ENCODE measurements around the gene PCAT7.
"Not testable (repeated sequence)": the region's sequence is repeated elsewhere in the genome, so short reads cannot be mapped to it uniquely, and the experiment has no call there.

The PCAT7 gene

GRCh38 chr9:94533601-94534000 is 21.3 kb upstream of the PCAT7 start:
- H3K4ac ChIP-seq (ENCODE audit: low read depth, low read length), result no peak overlapping the region
- H3K9me3 ChIP-seq (ENCODE audit: insufficient read depth, low read depth, low read length), result no peaks in the 10 kb centered on the region
- no peak overlapping the region for H2BK120ac ChIP-seq (ENCODE audit: insufficient read depth, low read length, poor library complexity)
- H3K4me2 ChIP-seq (ENCODE audit: low read length), result no peak overlapping the region
- no peak overlapping the region for H4K8ac ChIP-seq (ENCODE audit: low read depth, low read length)
- no peak overlapping the region for H2BK12ac ChIP-seq (ENCODE audit: low read length)
- H4K91ac ChIP-seq (ENCODE audit: low read depth, low read length), result no peak overlapping the region
- H2AFZ ChIP-seq (ENCODE audit: insufficient read depth, low read length, poor library complexity), result no peak overlapping the region
- no peak overlapping the region for H3K27ac ChIP-seq (ENCODE audit: low read depth, low read length)
- no peak for DNase-seq
- H2AK5ac ChIP-seq (ENCODE audit: low read length), result no peak overlapping the region
- H3K18ac ChIP-seq (ENCODE audit: low read length), result no peak overlapping the region
- no peaks in the 10 kb centered on the region for H3K27me3 ChIP-seq (ENCODE audit: insufficient read depth, low read length)
- no peak overlapping the region for H3K9ac ChIP-seq (ENCODE audit: low read length)
- no peak overlapping the region for H2BK5ac ChIP-seq (ENCODE audit: low read depth, low read length, poor library complexity)
- no peaks in the 10 kb centered on the region for H3K36me3 ChIP-seq (ENCODE audit: control insufficient read depth in 1 of 2, insufficient read depth in 2 of 2, low read length in 2 of 2)
- no peaks in the 10 kb centered on the region for H3K4me1 ChIP-seq (ENCODE audit: control insufficient read depth in 1 of 2, insufficient read depth in 2 of 2, low read length in 2 of 2)
- no peaks in the 10 kb centered on the region for H3K79me1 ChIP-seq (ENCODE audit: low read length)
- no peaks in the 10 kb centered on the region for H3K79me2 ChIP-seq (ENCODE audit: control insufficient read depth, insufficient read depth, low read length, poor library complexity)
- WGBS (ENCODE audit: extremely low coverage, insufficient coverage, insufficient read length), result no CpG with 5 or more reads among the region's 10 CpGs
- H3K23ac ChIP-seq (ENCODE audit: low read length), result no peak overlapping the region
- H4K12ac ChIP-seq (ENCODE audit: low read depth, low read length), result no peak overlapping the region
- no peak overlapping the region for H3K4me3 ChIP-seq (ENCODE audit: low read depth, low read length)
- H3K14ac ChIP-seq (ENCODE audit: low read length), result no peak overlapping the region

GRCh38 chr9:94534901-94535300 is 20.0 kb upstream of the PCAT7 start:
- H3K79me2 ChIP-seq (ENCODE audit: control insufficient read depth, insufficient read depth, low read length, poor library complexity), result no peaks in the 10 kb centered on the region
- H3K4me1 ChIP-seq (ENCODE audit: control insufficient read depth in 1 of 2, insufficient read depth in 2 of 2, low read length in 2 of 2), result no peaks in the 10 kb centered on the region
- H3K79me1 ChIP-seq (ENCODE audit: low read length), result no peaks in the 10 kb centered on the region
- no peak overlapping the region for H2BK12ac ChIP-seq (ENCODE audit: low read length)
- no peaks in the 10 kb centered on the region for H3K27me3 ChIP-seq (ENCODE audit: insufficient read depth, low read length)
- H3K14ac ChIP-seq (ENCODE audit: low read length), result no peak overlapping the region
- no peak overlapping the region for H3K23ac ChIP-seq (ENCODE audit: low read length)
- H2AK5ac ChIP-seq (ENCODE audit: low read length), result no peak overlapping the region
- no peak overlapping the region for H4K91ac ChIP-seq (ENCODE audit: low read depth, low read length)
- H3K4me3 ChIP-seq (ENCODE audit: low read depth, low read length), result no peak overlapping the region
- H3K9ac ChIP-seq (ENCODE audit: low read length), result no peak overlapping the region
- H2AFZ ChIP-seq (ENCODE audit: insufficient read depth, low read length, poor library complexity), result no peak overlapping the region
- no peak overlapping the region for H3K18ac ChIP-seq (ENCODE audit: low read length)
- H4K8ac ChIP-seq (ENCODE audit: low read depth, low read length), result no peak overlapping the region
- H3K4me2 ChIP-seq (ENCODE audit: low read length), result no peak overlapping the region
- DNase-seq, result no peak
- no peak overlapping the region for H3K4ac ChIP-seq (ENCODE audit: low read depth, low read length)
- no peak overlapping the region for H2BK5ac ChIP-seq (ENCODE audit: low read depth, low read length, poor library complexity)
- H3K36me3 ChIP-seq (ENCODE audit: control insufficient read depth in 1 of 2, insufficient read depth in 2 of 2, low read length in 2 of 2), result no peaks in the 10 kb centered on the region
- H3K9me3 ChIP-seq (ENCODE audit: insufficient read depth, low read depth, low read length), result no peaks in the 10 kb centered on the region
- no peak overlapping the region for H2BK120ac ChIP-seq (ENCODE audit: insufficient read depth, low read length, poor library complexity)
- H4K12ac ChIP-seq (ENCODE audit: low read depth, low read length), result no peak overlapping the region
- no peak overlapping the region for H3K27ac ChIP-seq (ENCODE audit: low read depth, low read length)
- no CpG with 5 or more reads among the region's 4 CpGs for WGBS (ENCODE audit: extremely low coverage, insufficient coverage, insufficient read length)

GRCh38 chr9:94538908-94539307 is 16.0 kb upstream of the PCAT7 start:
- Histone ChIP-seq H3K27ac (ENCODE audit: low read depth, low read length) (no peak overlapping the region), H4K12ac (ENCODE audit: low read depth, low read length) (no peak overlapping the region), H3K23ac (ENCODE audit: low read length) (no peak overlapping the region), H4K91ac (ENCODE audit: low read depth, low read length) (no peak overlapping the region), H3K9ac (ENCODE audit: low read length) (no peak overlapping the region), H4K8ac (ENCODE audit: low read depth, low read length) (no peak overlapping the region), H3K36me3 (ENCODE audit: control insufficient read depth in 1 of 2, insufficient read depth in 2 of 2, low read length in 2 of 2) (no peaks in the 10 kb centered on the region), H3K18ac (ENCODE audit: low read length) (no peak overlapping the region), H2BK5ac (ENCODE audit: low read depth, low read length, poor library complexity) (no peak overlapping the region), H2BK12ac (ENCODE audit: low read length) (no peak overlapping the region), H3K79me2 (ENCODE audit: control insufficient read depth, insufficient read depth, low read length, poor library complexity) (no peaks in the 10 kb centered on the region), H3K27me3 (ENCODE audit: insufficient read depth, low read length) (no peaks in the 10 kb centered on the region), H2AFZ (ENCODE audit: insufficient read depth, low read length, poor library complexity) (no peak overlapping the region), H3K4me1 (ENCODE audit: control insufficient read depth in 1 of 2, insufficient read depth in 2 of 2, low read length in 2 of 2) (no peaks in the 10 kb centered on the region), H3K4me2 (ENCODE audit: low read length) (no peak overlapping the region), H2BK120ac (ENCODE audit: insufficient read depth, low read length, poor library complexity) (no peak overlapping the region), H3K14ac (ENCODE audit: low read length) (no peak overlapping the region), H3K4me3 (ENCODE audit: low read depth, low read length) (no peak overlapping the region), H2AK5ac (ENCODE audit: low read length) (no peak overlapping the region), H3K79me1 (ENCODE audit: low read length) (no peaks in the 10 kb centered on the region), H3K4ac (ENCODE audit: low read depth, low read length) (no peak overlapping the region), H3K9me3 (ENCODE audit: insufficient read depth, low read depth, low read length) (no peaks in the 10 kb centered on the region)
- DNase-seq, result no peak
- no CpG with 5 or more reads among the region's 4 CpGs for WGBS (ENCODE audit: extremely low coverage, insufficient coverage, insufficient read length)

GRCh38 chr9:94544335-94544734 is 10.5 kb upstream of the PCAT7 start:
- H3K4me2 ChIP-seq (ENCODE audit: low read length); H3K23ac ChIP-seq (ENCODE audit: low read length); H3K79me1 ChIP-seq (ENCODE audit: low read length); H4K91ac ChIP-seq (ENCODE audit: low read depth, low read length); H2AK5ac ChIP-seq (ENCODE audit: low read length); H3K4me1 ChIP-seq (ENCODE audit: control insufficient read depth in 1 of 2, insufficient read depth in 2 of 2, low read length in 2 of 2); H2BK5ac ChIP-seq (ENCODE audit: low read depth, low read length, poor library complexity); H3K14ac ChIP-seq (ENCODE audit: low read length); H3K36me3 ChIP-seq (ENCODE audit: control insufficient read depth in 1 of 2, insufficient read depth in 2 of 2, low read length in 2 of 2); H4K8ac ChIP-seq (ENCODE audit: low read depth, low read length); DNase-seq; H3K18ac ChIP-seq (ENCODE audit: low read length); H2BK120ac ChIP-seq (ENCODE audit: insufficient read depth, low read length, poor library complexity); H3K27ac ChIP-seq (ENCODE audit: low read depth, low read length); H3K79me2 ChIP-seq (ENCODE audit: control insufficient read depth, insufficient read depth, low read length, poor library complexity); H3K27me3 ChIP-seq (ENCODE audit: insufficient read depth, low read length); H3K9ac ChIP-seq (ENCODE audit: low read length); H2BK12ac ChIP-seq (ENCODE audit: low read length); H3K4ac ChIP-seq (ENCODE audit: low read depth, low read length); H2AFZ ChIP-seq (ENCODE audit: insufficient read depth, low read length, poor library complexity); H3K4me3 ChIP-seq (ENCODE audit: low read depth, low read length); H4K12ac ChIP-seq (ENCODE audit: low read depth, low read length); H3K9me3 ChIP-seq (ENCODE audit: insufficient read depth, low read depth, low read length): not testable (repeated sequence)
- no CpG with 5 or more reads among the region's 5 CpGs for WGBS (ENCODE audit: extremely low coverage, insufficient coverage, insufficient read length)
